HK-2 (cell line): Measurements from ENCODE around the gene GRHL1.
A peak's percentile ranks its signal among the peaks of the same experiment; 100 is the strongest.

Experiments used
- DNase-seq: peaks from one replicate; pipeline ENCODE4 v3.0.0-alpha.2; 2018; ENCODE audit not compliant: unreplicated experiment

The GRHL1 gene

GRCh38 chr2:9971890-9972289, 20.4 kb downstream of the GRHL1 start:
- DNase-seq = no peak

DNA sequence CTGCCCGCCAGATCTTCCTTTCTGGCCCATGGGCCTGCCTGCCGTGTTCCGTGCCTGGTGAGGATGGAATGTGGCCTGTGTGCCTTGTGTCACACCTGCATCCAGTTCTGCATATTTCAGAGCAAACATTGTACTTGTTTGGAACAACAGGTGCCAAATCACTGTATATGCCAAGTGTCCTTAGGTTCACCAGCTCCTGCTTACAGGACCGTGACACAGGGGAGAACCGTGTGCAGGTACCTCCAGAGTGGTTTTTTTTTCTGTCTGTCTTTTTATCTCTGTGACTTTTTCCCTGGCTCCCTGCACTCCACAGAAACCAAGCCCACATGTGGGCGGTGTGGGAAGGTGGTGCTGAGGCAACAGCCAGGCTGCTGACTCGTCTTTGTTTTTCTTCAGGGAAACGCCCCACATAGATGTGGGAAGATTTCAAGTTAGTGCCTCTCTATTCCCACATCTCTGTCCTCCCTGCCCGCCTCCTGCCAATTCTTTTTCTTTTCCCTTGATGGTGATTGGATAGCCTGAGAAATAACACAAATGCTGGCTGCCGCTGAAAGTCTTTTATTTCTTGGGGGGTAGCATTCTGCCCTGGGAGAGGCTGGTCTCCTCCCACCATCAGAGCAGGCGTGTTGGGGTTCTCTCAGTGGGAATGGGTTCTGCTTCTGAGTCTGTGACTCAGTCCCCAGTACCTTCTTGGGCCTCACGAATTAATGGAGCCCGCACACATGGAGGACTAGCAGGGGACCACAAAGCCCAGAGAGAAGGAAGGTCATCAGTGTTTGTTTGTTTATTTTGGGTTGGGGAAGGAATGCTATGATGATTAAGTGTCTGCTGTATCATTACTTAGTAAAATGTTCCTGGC, 21.4 kb downstream of the GRHL1 start:
- DNase-seq = peak; percentile 13

DNA sequence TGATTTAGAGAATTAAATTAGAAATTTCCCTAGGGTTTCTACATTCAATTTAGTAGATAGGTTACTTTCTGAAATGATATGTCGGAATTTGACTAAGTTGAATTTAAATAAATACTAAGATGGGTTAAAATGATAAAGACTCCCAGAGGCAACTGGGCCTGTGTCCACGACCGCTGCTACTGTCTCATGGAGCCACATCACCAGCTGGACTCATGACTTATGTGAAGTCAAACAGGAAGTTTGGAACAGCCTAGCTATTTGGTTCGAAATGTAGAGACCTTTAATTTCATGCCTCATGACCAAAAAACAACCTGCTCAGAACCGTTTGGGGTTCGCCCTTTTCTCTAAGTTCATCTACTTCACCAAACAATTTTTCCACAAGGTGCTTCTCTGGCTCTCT, 22.2 kb downstream of the GRHL1 start:
- DNase-seq = no peak

GRCh38 chr2:9974343-9974742, 22.9 kb downstream of the GRHL1 start:
- no peak for DNase-seq

DNA sequence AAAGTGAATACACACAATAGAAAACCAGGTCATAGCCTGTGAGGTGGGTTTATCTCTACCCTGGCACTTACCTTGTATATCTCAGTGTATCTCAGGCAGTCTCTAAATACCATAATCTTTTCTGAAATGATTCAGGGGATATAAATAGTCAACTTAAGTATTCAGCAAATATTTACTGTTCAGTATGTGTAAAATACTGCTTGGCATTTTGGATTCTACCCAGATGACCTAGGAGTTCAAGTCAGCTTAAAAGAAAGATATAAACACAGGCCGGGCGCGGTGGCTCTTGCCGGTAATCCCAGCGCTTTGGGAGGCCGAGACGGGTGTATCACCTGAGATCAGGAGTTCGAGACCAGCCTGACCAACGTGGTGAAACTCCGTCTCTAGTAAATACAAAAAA, 23.8 kb downstream of the GRHL1 start:
- no peak for DNase-seq

GRCh38 chr2:9975805-9976447, 24.4 kb downstream of the GRHL1 start:
- DNase-seq = peak; percentile 42

DNA sequence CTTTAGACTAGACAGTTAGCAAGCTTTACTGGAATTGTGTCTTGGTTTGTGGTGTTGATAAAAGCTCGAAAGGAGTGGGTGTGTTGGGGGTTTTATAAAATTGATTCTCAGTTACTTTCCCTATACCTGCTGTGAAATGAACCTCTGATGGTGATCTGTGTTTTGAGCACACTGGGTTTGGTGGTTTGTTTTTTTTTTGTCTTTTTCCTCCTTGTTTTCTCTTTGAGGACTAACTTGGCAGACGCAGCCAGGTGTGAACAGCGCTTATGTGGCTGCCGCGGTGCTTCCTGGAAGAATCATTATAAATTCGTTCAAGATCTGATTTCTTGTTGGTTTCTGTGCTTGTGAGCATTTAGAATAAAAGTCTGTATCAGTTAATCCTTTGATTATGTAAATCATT, 28.5 kb downstream of the GRHL1 start:
- no peak for DNase-seq

DNA sequence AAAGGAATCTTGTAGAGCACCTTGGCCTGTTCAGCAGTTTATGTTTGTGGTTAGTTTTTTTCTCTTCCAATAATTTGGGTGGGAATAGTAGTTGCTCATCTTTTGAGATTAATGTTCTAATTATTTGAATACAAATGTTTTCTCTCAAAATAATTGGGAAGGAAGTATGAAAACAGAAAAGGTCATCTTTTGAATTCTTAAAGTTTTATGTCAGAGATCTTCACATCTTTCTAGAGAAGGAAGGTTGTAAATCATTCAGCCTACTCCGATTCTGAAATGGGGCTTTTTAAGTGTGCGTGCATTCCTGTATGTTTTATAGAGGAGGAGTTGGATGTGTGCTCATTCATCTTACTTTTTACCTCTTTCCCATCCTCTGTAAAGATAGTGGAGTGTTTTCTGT, 29.0 kb downstream of the GRHL1 start:
- DNase-seq = no peak

GRCh38 chr2:9981655-9982054, 30.2 kb downstream of the GRHL1 start:
- no peak for DNase-seq

DNA sequence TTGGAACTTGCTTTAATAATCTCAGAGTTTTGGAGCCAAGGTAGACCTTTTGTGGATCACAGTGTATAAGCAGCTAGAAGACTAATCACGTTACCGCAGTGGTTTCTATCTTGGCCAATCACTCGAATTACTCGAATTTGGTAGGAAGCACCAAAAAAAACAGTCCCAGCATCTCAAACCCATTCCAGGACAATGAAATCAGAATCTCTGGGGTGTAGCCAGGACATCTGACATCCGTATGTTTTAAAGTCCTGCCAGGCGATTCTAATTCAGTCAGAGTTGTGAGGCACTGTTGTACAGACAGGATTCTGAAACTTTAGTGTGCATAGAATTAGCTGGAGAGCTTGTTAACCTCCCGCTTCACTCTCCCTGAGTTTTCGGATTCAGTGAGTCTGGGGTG, 30.8 kb downstream of the GRHL1 start:
- DNase-seq = no peak

DNA sequence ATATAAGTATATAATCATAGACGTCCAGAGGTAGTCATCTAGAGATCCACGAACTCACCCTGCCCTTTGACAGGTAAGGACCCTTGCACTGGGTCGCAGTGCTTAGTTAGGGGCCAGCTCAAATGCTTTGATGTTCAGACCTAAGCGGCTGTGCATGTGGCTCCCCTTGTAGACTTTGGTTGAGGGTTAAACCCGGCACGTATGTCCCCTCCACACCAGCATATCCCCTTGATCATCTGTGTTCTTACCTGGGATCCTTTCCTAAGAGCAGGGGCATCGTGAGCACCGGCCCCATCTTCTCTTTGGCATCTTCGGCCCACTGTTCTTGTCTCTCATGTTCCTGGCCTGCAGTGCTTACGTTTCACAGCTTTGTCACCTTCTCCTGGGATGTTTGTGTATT, 31.4 kb downstream of the GRHL1 start:
- no peak for DNase-seq

- no peak for DNase-seq
Observed at GRCh38 chr2:9983401-9984216, 32.1 kb downstream of the GRHL1 start.

- DNase-seq = no peak
Observed at GRCh38 chr2:9984217-9984739, 32.8 kb downstream of the GRHL1 start.

GRCh38 chr2:9984871-9985480, 33.5 kb downstream of the GRHL1 start:
- no peak for DNase-seq

DNA sequence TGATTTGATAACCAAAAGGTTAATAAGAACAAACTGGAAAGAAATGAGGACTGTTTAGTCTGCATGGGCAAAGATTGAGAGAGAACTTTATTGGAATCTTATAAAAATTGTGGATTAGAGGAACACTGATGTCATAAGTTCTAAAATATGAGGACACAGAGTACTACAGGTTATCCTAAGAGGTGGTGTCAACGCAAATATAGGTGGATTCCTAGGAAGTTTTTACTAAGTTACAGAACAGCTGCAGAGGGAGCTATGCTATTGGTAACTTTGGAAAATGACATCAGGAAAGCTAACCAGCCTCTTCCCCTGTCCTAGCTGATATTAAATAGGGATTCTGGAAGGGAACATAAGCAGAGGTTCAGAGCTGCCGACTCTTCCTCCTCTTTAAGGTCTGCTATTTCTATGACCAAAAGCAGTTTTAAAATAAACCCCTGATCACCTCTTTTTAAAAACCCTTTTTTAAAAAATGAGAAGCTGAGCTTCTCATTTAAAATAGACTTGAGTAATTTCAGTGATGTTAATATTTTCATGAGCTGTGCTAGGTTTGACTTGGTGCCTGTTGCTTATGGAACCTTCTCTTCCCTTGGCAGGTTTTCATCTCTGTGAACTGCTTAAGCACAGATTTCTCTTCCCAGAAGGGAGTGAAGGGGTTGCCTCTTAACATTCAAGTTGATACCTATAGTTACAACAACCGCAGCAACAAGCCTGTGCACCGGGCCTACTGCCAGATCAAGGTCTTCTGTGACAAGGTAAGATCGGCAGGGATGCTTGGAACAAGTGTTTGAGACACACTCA, 34.2 kb downstream of the GRHL1 start:
- no peak for DNase-seq

DNA sequence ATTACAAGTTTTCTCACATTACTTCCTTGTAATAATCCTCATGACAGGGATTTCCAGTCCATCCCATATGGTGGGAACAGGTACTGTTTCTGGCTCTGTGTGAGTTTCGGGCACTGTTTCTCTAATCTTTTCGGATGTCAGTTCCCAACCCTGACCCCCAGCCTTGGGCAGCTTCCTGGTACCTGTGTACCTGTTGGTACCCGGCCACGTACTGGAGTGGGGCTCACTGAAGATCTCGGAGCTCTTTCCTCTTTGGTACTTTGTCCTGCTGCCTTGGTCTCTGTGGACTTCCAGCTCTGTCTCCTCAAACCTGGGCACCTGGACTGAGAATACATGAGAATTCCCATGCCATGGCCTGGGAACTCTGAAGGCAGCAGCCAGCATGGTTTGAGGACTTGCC, 36.8 kb downstream of the GRHL1 start:
- no peak for DNase-seq

DNA sequence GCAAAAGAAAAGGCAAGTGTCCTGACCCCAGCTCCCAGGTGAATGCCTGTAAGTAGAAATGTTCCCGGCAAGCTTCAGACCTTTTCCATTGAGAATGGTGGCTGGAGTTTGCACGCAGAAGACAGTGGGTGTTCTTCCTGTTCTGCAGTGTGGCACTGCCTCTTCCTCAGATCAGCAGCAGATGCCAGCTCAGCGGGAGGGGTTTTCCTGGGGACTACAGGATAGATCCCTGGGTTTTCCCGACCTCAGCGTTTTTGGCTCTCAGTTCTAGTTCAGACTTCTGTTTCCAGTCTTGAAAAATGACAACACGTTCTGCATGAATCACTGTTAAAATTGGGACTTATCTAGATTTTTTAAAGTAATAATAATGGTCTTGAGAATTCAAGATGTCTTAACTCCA, 39.2 kb downstream of the GRHL1 start:
- DNase-seq = no peak

- DNase-seq = no peak
Observed at GRCh38 chr2:9991221-9991620, 39.7 kb downstream of the GRHL1 start.

DNA sequence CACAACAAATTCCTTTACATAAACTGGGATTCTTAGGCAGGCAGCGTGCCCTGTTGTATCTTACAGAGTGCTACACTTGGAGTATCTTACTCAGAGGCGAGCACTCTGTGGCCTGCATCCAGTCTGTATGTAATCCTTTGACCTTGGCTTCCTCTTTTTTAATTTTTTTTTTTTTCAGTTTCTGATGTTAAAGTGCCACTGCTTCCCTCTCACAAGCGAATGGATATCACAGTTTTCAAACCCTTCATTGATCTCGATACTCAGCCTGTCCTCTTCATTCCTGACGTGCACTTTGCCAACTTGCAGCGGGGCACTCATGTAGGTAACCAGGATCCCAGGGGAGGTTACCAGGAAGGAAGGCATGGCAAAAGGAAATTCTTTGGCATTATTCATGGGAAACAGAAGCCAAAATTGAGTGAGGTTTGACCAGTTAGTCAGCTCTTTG, 40.4 kb downstream of the GRHL1 start:
- no peak for DNase-seq

DNA sequence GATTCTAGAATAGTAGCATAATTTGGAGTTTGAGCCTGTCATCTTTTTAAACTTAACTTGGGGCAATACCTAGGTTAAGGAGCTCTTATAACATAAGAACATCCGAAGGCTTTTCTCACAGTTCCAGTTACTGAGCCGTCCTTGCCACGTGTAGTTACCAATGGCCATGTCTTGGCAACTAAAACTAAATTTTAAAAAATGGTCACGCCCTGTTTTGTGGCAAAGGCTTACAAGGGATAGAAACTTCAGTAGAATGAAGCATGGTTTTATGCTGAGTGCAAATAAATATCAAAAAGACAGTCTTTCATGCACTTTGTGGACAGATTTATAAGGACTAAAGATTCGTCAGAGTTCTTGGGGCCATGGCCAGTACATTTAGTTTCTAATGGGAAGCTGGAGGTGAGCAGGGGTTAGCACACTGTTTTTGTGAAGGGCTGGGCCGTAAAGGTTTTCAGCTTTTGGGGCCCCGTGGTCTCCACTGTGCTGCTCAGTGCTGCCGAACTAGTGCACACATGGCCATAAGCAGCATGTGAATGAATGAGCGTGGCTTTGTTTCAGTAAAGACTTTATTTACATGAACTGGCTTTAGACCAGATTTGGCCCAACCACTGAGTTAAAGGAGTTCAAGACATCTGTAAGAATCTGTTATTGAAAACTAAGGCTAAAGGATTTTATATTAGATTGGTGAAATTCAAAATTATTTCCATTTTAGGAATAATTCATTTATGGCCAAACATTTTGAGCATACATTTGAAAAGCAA, 41.1 kb downstream of the GRHL1 start:
- DNase-seq = no peak
